OCI-LY7 (cell line): ENCODE data around the gene FBXO33. TPM values are rescaled to one million over a fixed set of nuclear protein-coding genes. Genes with fewer than 3 reads are reported as not detected.

ENCODE experiments used
- BruUV-seq: library from RNA; stranded (reverse); fragments of 400-500 nt; replicated peaks from 2 replicates; lab custom pipeline; 2021; lab: Mats Ljungman, UMichigan
- CTCF ChIA-PET: fragments of 300-600 bp; sonication (Branson Sonifier 250); formaldehyde crosslinking; loops from one replicate; lab custom pipeline; 2022; ENCODE audit warnings: antibody characterized with exemption; ENCODE audit not compliant: unreplicated experiment; lab: Charles Lee
- POLR2A ChIA-PET: fragments of 300-600 bp; sonication (Branson Sonifier 250); formaldehyde crosslinking; loops from one replicate; lab custom pipeline; 2022; ENCODE audit warnings: antibody characterized with exemption; lab: Charles Lee
- DNase-seq: peaks from one replicate; pipeline ENCODE4 v3.0.0-alpha.2; 2015; ENCODE audit warnings: low spot score
- H2AFZ ChIP-seq: fragments of 200-600 bp; sonication (generic), shearing (Covaris generic); 2 replicates; pipeline ENCODE4 v1.6.1; 2014; ENCODE audit warnings: mild to moderate bottlenecking, antibody characterized with exemption, low read length, moderate library complexity
- H3K27ac ChIP-seq: fragments of 200-600 bp; sonication (generic); 2 replicates; pipeline ENCODE4 v1.5.1; 2014; ENCODE audit warnings: mixed run types, low read depth, mild to moderate bottlenecking, moderate library complexity, low read length, inconsistent platforms; ENCODE audit not compliant: poor library complexity, severe bottlenecking
- H3K36me3 ChIP-seq: fragments of 200-600 bp; sonication (generic); 2 replicates; pipeline ENCODE4 v1.6.1; 2014; ENCODE audit warnings: mild to moderate bottlenecking, antibody characterized with exemption, low read length, moderate library complexity, mixed read lengths; ENCODE audit not compliant: insufficient read depth
- H3K4me1 ChIP-seq: fragments of 200-600 bp; sonication (generic); 2 replicates; pipeline ENCODE4 v1.5.1; 2014; ENCODE audit warnings: mild to moderate bottlenecking, low read length; ENCODE audit not compliant: insufficient read depth, poor library complexity, severe bottlenecking
- H3K4me2 ChIP-seq: fragments of 200-600 bp; sonication (generic); 2 replicates; pipeline ENCODE4 v1.6.1; 2014; ENCODE audit warnings: mild to moderate bottlenecking, low read length
- H3K4me3 ChIP-seq: fragments of 200-600 bp; sonication (generic); 2 replicates; pipeline ENCODE4 v1.5.1; 2014; ENCODE audit warnings: mild to moderate bottlenecking, low read depth, low read length; ENCODE audit not compliant: poor library complexity, severe bottlenecking
- H3K79me2 ChIP-seq: fragments of 200-600 bp; sonication (generic); 2 replicates; pipeline ENCODE4 v1.6.1; 2016; ENCODE audit warnings: low read depth, mild to moderate bottlenecking, low read length, moderate library complexity, mixed read lengths; ENCODE audit not compliant: insufficient read depth
- H3K9me2 ChIP-seq: fragments of 200-600 bp; sonication (generic); 2 replicates; pipeline ENCODE4 v1.6.1; 2016; ENCODE audit warnings: mild to moderate bottlenecking, low read length, mixed read lengths; ENCODE audit not compliant: insufficient read depth
- H3K9me3 ChIP-seq: fragments of 200-600 bp; sonication (generic); 2 replicates; pipeline ENCODE4 v1.6.1; 2014; ENCODE audit warnings: mild to moderate bottlenecking, mixed run types, low read length, mixed read lengths
- H4K20me1 ChIP-seq: fragments of 200-600 bp; sonication (generic); 2 replicates; pipeline ENCODE4 v1.6.1; 2014; ENCODE audit warnings: mild to moderate bottlenecking, antibody characterized with exemption, low read length, moderate library complexity, mixed read lengths; ENCODE audit not compliant: insufficient read depth
- EZH2phosphoT487 ChIP-seq: fragments of 200-600 bp; sonication (generic); IDR thresholded peaks from 2 replicates; pipeline ENCODE4 v1.6.1; 2018; ENCODE audit warnings: low read depth, borderline replicate concordance, mild to moderate bottlenecking, mixed run types, antibody characterized with exemption, low read length, moderate library complexity, mixed read lengths
- intact Hi-C: fragments of 100-400 bp; cut with micrococcal nuclease; formaldehyde crosslinking; loops from one replicate; pipeline ENCODE4 v1.10.0; 2022; ENCODE audit not compliant: unreplicated experiment
- total RNA-seq, 2 experiments: library from RNA; depleted of rRNA in 1 of 2; stranded (reverse); fragments of >200 nt in 1 of 2; shearing (Covaris generic) in 1 of 2; gene quantifications; 2 replicates each; pipeline ENCODE4 v1.2.3, GENCODE V29; 2014 to 2022
- TF ChIP-seq, protein P1 (sequence below): fragments of 200-600 bp; sonication (generic); conservative IDR thresholded peaks from 2 replicates; pipeline ENCODE4 v1.5.1; 2014; ENCODE audit warnings: mild to moderate bottlenecking, antibody characterized with exemption, low read length, moderate library complexity, mixed read lengths

The FBXO33 gene
- total RNA-seq, 2 experiments from 2014 or later, result 14.2 to 16.6 TPM

GRCh38 chr14:39366460-39367386, 65.5 kb downstream of the FBXO33 start:
- POLR2A ChIA-PET, result no interaction called here
- BruUV-seq, result no TSS peak
- H2AFZ ChIP-seq, result no peak overlapping the region
- peaks cover 9% of the 10 kb centered on the region; the same call in 1 of the 2 replicates for H3K36me3 ChIP-seq
- TF ChIP-seq, protein P1, sequence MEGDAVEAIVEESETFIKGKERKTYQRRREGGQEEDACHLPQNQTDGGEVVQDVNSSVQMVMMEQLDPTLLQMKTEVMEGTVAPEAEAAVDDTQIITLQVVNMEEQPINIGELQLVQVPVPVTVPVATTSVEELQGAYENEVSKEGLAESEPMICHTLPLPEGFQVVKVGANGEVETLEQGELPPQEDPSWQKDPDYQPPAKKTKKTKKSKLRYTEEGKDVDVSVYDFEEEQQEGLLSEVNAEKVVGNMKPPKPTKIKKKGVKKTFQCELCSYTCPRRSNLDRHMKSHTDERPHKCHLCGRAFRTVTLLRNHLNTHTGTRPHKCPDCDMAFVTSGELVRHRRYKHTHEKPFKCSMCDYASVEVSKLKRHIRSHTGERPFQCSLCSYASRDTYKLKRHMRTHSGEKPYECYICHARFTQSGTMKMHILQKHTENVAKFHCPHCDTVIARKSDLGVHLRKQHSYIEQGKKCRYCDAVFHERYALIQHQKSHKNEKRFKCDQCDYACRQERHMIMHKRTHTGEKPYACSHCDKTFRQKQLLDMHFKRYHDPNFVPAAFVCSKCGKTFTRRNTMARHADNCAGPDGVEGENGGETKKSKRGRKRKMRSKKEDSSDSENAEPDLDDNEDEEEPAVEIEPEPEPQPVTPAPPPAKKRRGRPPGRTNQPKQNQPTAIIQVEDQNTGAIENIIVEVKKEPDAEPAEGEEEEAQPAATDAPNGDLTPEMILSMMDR, result no peak
- no peak for TF ChIP-seq EZH2phosphoT487
- H3K9me2 ChIP-seq, result no peaks in the 10 kb centered on the region
- no peaks in the 10 kb centered on the region for H3K79me2 ChIP-seq
- no peak for DNase-seq
- peaks cover 14% of the 10 kb centered on the region; the same call in 1 of the 2 replicates for H3K9me3 ChIP-seq
- H3K27ac ChIP-seq, result no peak overlapping the region
- H3K4me1 ChIP-seq, result no peaks in the 10 kb centered on the region
- H3K4me3 ChIP-seq, result no peak overlapping the region
- no peaks in the 10 kb centered on the region for H4K20me1 ChIP-seq
- intact Hi-C loops, result loop anchor here (5.0 kb wide), 1 partner anchor 134 kb away; the partner anchor contains the start of gene MIA2
- no peak overlapping the region for H3K4me2 ChIP-seq
- CTCF ChIA-PET, result no interaction called here

DNA sequence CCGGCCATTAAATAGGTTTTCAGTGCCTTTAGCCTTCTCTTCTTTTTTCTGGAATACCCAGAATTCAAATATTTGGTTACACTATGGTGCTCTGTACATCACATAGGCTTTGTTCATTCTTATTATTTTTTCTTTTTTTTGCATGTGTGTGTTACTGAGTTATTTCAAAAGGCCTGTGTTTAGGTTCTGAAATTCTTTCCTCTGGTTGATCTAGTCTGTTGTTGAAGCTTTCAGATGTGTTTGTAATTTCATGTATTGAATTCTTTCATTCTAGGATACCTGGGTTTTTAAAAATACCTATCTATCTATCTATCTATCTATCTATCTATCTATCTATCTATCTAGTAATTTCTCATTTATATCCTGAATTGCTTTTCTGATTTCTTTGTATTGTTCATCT, 66.9 kb downstream of the FBXO33 start:
- no peak overlapping the region for H3K4me2 ChIP-seq
- intact Hi-C loops, result loop anchor here (5.0 kb wide), 1 partner anchor 133 kb away; the partner anchor contains the start of gene MIA2
- BruUV-seq, result no TSS peak
- H3K4me3 ChIP-seq, result no peak overlapping the region
- H3K9me3 ChIP-seq, result peaks cover 14% of the 10 kb centered on the region; the same call in 1 of the 2 replicates
- no peaks in the 10 kb centered on the region for H4K20me1 ChIP-seq
- H3K9me2 ChIP-seq, result no peaks in the 10 kb centered on the region
- H3K79me2 ChIP-seq, result no peaks in the 10 kb centered on the region
- DNase-seq, result no peak
- H3K36me3 ChIP-seq, result peaks cover 9% of the 10 kb centered on the region; the same call in 1 of the 2 replicates
- ChIA-PET POLR2A (interaction anchor here (0.6 kb wide), 1 partner anchor 397 kb away, joined by 7 read pairs; no protein-coding TSS in a partner anchor), CTCF (no interaction called here)
- no peaks in the 10 kb centered on the region for H3K4me1 ChIP-seq
- H3K27ac ChIP-seq, result no peak overlapping the region
- TF ChIP-seq, protein P1, result no peak
- no peak for TF ChIP-seq EZH2phosphoT487
- no peak overlapping the region for H2AFZ ChIP-seq
